GM12865 (cell line): ENCODE results near the gene BTBD16.

ENCODE experiments used
- DNase-seq: peaks from one replicate; pipeline ENCODE4 v3.0.0; 2010; ENCODE audit warnings: low read depth
- H3K4me3 ChIP-seq: 2 replicates; pipeline ENCODE4 v1.5.1; 2011; ENCODE audit warnings: mild to moderate bottlenecking, low read depth, low read length, control low read depth
- TF ChIP-seq, protein P1 (sequence below): IDR thresholded peaks from 2 replicates; pipeline ENCODE4 v1.5.1; 2011; ENCODE audit warnings: low read length, control low read depth, low read depth, inconsistent platforms; ENCODE audit not compliant: insufficient read depth; ENCODE audit errors: missing control alignments

BTBD16 gene

DNA sequence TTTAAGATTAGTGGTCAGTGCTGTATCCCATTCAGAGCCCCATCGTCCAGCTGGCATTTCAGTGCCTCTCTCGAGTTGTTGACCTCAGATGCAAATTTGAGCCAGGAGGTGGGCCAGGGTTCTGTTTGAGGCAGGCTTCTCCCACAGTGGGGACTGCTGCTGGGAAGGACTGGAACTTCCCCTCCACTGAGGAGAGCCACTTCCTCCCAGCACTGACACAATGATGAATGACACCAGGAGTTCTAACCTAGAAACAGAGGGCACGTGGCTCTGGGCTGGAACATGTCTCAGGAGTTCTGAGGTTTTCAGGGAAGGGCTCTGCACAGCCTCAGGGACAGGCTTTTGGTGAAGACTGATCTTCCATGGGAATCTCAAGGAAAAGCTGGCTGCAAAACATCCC lies 18.3 kb upstream of the BTBD16 start:
- TF ChIP-seq, protein P1, sequence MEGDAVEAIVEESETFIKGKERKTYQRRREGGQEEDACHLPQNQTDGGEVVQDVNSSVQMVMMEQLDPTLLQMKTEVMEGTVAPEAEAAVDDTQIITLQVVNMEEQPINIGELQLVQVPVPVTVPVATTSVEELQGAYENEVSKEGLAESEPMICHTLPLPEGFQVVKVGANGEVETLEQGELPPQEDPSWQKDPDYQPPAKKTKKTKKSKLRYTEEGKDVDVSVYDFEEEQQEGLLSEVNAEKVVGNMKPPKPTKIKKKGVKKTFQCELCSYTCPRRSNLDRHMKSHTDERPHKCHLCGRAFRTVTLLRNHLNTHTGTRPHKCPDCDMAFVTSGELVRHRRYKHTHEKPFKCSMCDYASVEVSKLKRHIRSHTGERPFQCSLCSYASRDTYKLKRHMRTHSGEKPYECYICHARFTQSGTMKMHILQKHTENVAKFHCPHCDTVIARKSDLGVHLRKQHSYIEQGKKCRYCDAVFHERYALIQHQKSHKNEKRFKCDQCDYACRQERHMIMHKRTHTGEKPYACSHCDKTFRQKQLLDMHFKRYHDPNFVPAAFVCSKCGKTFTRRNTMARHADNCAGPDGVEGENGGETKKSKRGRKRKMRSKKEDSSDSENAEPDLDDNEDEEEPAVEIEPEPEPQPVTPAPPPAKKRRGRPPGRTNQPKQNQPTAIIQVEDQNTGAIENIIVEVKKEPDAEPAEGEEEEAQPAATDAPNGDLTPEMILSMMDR, result no peak
- DNase-seq, result no peak
- no peak overlapping the region for H3K4me3 ChIP-seq

DNA sequence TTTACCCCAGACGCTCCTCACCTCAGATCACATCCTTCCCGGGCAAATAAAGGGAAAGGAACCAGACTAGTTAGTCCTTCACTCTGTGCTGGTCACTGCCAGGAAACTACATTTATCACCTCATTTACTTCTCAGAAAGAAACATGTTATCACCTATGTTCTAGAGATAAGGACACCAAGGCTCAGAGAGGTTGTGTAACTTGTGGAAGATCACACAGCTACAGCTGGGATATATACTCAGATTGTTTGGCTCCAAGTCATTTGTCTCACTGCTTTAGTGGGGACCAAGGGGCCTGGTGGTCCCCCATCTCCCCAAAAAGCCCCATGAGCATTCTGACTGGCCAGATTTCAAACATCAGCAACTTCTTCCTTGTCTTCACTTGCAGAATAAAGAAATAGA lies 17.5 kb upstream of the BTBD16 start:
- no peak overlapping the region for H3K4me3 ChIP-seq
- TF ChIP-seq, protein P1, result no peak
- DNase-seq, result no peak

DNA sequence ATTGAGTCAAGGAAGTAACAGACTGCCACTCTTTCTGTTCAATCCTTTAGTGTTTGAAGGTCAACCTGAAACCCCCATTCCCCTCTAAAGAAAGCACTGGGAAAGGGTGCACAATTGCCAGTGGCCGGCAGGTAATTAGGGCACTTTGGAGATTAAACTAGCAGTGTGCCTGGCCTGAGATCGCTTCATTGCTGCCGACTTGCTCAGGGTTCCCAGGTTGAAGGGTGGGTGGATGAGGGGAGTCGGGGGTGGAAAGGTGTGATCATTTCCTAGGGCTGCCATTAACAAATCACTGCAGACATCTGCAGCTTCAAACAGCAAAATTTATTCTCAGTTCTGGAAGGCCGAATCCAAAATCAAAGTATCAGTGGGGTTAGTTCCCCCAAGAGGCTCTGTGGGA lies 16.3 kb upstream of the BTBD16 start:
- no peak overlapping the region for H3K4me3 ChIP-seq
- TF ChIP-seq, protein P1, result no peak
- no peak for DNase-seq

DNA sequence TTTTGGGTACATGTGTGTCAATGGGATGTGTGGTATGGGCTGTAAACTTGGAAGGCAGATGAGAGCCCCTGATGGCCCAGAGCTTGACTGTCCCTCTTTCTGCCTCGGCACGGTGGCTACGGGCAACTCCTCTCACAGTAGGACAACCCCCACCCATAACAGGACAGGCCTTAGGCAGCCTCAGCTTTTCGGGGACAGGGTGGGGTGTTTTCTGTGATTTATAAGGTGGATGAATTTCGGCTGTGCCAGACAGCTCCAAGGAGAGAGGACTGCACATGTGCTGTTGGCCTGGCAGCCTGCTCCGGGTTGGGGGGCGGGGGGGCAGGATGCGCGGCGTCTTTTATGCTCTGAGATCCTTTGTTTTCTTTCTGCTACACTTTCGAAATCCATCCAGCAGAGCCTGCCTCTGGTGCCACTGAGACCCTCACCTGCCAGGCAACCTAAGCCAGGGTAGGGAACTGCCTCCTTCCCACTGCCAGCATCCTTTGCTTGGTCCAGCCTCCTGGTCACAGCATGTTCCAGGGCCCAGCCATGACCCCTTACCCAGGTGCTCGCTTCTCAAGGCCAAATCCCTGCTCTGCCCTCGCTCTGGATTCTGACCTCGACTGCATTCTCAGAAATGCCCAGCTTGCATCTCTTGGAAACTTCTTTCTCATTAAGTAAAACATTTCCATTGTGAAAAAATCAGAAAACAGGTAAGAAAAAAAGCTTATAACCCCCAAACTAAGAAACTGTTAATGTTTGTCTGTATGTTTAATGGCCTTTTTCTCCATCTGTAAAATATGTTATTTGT lies 15.4 kb upstream of the BTBD16 start:
- no peak for DNase-seq
- TF ChIP-seq, protein P1, result no peak
- no peak overlapping the region for H3K4me3 ChIP-seq

DNA sequence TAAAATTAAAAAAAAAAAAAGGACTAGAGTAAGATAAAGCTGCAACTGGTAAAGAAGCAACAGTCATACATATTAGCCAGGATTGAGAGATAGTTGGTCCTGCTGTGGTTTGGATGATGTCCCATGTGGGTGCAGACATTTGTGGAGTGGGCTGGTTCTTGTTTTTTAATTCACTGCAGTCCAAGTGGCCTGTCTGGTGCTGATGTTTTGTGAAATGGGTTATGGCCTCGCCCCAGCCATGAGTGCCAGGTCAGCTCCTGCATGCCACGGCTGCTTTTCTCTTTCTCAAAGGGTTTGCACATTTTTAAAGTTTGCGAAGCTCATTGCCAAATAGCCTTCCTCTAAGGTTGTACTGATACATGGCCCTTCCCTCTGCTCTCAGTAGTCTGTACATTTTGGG lies 14.1 kb upstream of the BTBD16 start:
- no peak for DNase-seq
- TF ChIP-seq, protein P1, result no peak
- H3K4me3 ChIP-seq, result no peak overlapping the region

DNA sequence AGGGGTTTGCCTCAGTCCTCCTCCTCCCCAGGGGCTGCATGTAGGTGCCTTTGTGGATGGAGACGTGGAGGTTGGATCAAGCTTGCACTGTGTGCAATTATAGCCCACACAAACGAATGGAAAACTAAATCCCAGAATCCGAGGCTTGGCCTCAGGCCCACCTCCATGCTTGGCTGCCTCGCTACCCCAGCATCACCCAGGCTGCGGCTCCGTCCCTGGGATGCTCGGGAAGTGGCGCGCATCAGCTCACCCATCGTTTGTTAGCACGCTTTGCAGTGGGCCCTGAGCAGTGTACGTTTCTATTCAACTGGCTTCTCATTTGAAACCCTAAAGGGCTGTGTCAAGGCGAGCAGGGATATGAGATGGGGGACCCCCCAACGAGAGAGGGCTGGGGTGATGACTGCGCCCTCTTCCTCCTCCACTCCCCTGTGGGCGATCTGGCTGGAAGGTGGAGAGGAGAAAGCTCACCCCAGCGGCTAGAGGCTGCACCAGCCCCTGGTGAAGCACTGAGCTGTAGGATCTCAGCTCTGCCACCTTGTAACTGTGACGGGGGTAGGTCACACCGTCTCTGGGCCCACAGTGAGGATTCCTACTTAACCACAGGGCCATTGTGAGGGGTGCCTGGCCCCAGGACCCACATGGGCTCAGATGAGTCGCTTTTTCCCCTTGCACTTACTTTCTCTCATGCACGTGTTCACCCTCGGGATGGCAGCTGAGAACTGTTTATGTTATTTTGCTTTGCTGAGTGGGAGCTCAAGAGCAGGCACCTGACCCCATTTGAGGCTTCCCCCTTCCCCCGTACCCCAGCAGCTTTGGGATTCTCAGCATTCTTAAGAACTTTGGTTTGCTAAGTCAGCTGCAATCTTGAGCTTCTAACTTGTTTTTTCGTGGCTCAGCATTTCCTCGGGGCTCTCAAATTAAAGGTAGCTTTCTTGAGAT lies 12.7 kb upstream of the BTBD16 start:
- no peak overlapping the region for H3K4me3 ChIP-seq
- TF ChIP-seq, protein P1, result no peak
- no peak for DNase-seq

DNA sequence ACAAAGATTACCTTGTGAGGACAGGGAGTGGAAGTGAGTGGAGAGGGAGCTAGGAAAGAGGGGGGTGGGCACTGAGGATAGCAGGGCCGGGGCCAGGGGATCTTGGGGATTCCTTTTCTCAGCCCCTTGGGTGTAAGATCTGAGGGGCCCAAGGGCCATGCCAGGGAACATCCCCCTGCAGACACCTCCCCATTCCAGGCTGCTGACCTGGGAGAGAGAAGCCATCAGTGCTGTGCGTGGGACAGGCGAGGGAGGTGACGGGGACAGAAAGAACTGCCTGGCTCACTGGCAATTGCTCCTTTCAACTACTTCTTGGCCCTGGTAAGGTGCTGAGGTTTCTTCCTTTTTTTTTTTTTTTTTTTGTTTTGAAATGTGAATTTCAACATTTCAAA lies 12.0 kb upstream of the BTBD16 start:
- TF ChIP-seq, protein P1, result no peak
- H3K4me3 ChIP-seq, result no peak overlapping the region
- DNase-seq, result no peak
